ENCODE measurements around the gene ALKBH4.
"Not testable (repeated sequence)": the region's sequence is repeated elsewhere in the genome, so short reads cannot be mapped to it uniquely, and the experiment has no call there.

The ALKBH4 gene

DNA sequence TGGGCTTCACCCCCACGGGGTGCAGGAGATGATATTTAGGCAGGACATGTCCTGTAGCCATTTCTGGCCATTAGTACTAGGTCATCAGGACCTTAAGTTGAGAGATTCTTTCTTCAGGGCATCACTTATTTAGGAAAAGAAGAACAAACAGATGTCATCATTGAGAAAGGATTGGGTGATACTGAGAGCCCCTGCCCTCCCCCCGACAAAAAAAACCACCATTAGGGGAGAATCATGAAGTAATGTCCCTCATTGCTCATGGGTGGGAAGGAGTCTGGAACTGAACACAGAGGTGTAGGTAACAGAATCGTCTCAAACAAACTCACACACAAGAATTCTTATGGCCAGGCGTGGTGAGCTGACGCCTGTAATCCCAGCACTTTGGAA, 37.7 kb downstream of the ALKBH4 start:
- no peak for DNase-seq (ENCODE audit: low spot score)

- DNase-seq (ENCODE audit: low spot score): peak; percentile 86
These were observed 38.2 kb downstream of the ALKBH4 start for GRCh38 chr7:102426268-102427018.

DNA sequence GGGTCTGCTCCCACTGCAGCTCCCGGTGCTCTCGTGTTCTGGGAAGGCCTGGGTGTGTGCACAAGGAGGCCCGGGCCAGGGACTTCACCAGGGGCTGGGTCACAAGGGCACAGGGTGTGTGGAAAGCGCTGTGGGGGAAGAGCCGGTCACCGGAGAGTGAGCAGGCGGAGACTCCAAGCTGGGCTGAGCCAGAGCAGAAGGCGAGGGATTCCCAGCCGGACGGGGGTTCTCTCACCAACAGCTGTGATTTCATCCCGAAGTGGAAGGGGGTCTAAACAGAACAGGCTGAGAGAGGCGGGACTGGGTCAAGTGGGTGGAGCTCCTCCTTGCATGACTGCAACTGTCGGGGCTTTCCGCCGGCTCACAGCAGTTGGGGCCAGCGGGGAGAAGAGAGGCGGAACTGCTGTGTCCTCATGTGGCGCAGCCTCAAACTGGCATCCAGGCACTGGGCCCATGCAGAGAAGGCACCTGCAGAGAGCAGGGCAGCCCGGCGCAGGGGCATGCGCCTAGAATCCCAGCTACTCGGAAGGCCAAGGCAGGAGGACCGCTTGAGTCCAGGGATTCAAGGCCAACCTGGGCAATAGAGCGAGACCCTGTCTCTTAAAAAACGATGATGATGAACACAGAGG, 38.9 kb downstream of the ALKBH4 start:
- peak; percentile 91 for DNase-seq (ENCODE audit: low spot score)

DNA sequence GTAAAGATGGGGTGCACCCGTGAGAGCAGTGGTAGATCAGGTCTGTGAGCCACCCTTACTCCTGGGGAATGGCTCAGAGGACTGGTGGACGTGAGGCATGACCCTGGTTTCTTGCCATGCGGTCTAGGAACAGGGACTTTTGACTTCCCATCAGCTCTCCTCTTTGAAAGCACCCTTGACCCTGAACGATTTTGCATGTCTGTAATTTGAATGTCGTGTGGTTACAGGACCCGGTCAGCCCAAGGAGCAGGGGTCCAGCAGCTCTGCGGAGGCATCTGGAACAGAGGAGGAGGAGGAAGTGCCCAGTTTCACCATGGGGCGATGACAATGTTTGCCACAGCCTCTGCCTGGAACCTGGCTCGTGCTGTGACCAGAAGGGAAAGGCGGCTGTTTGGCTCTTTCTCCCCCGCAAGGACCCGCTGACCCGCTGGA, 39.9 kb downstream of the ALKBH4 start:
- no peak for DNase-seq (ENCODE audit: low spot score)

- no peak for DNase-seq (ENCODE audit: low spot score)
These were observed 40.5 kb downstream of the ALKBH4 start for GRCh38 chr7:102424129-102424551.

- DNase-seq (ENCODE audit: low spot score): no peak
These were observed 42.9 kb downstream of the ALKBH4 start for GRCh38 chr7:102421706-102422240.

GRCh38 chr7:102418592-102418991, 46.1 kb downstream of the ALKBH4 start:
- no peak for DNase-seq (ENCODE audit: low spot score)

DNA sequence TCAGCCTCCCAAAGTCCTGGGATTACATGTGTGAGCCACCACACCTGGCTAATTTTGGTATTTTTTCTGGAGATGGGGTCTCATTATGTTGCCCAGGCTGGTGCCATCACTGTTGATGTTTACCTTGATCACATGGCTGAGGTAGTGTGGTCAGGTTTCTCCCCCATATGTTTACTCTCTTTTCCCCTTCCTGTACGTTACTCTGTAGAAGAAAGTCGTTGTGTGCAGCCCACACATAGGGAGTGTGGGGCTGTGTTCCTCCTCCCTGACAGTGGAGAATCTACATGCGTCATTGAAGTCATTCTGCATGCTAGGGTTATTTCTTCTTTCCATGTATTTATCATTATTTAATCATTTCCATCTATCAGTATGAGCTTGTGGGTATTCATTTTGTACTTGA, 47.6 kb downstream of the ALKBH4 start:
- no peak for DNase-seq (ENCODE audit: low spot score)

DNA sequence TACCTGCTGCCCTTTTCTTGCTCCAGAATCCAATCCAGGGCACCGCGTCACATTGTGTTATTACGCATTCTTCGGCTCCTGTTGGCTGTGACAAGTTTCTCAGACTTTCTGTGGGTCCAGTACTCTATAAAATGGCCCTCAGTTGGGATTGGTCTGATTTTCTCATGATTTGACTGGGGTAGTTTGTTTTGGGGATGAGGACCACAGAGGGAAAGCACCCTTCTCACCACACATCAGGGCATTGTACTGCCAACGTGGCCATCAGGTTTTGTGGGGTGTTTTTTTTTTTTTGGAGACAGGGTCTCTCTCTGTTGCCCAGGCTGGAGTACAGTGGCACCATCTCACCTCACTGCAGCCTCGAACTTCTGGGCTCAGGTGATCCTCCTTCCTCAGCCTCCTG, 48.3 kb downstream of the ALKBH4 start:
- no peak for DNase-seq (ENCODE audit: low spot score)

DNA sequence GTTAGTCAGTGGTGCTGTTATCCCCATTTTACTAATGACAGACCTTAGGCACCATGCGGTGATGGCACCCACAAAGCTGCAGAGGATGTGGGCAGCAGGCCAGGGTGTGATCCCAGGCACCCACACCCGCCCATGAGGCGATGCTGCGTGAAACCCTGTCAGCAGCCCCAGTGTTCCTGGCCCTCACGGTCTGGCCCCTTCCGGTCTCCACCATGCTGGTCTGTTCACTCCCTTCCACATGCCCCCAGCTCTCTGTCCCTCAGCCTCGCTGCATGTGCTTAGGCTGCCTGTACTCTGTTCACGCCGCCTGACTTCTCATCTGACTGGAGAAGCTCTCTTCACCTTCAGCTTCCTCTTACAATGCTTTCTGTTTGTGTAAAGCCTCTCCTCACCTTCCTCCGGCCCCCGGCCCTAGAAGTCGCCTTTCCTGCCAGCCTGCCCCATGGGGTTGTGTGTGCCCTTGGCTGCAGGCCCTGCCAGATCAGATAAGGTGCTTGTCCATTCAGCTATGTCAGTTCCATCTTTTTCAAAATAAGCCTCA, 48.9 kb downstream of the ALKBH4 start:
- peak; percentile 84 for DNase-seq (ENCODE audit: low spot score)

DNA sequence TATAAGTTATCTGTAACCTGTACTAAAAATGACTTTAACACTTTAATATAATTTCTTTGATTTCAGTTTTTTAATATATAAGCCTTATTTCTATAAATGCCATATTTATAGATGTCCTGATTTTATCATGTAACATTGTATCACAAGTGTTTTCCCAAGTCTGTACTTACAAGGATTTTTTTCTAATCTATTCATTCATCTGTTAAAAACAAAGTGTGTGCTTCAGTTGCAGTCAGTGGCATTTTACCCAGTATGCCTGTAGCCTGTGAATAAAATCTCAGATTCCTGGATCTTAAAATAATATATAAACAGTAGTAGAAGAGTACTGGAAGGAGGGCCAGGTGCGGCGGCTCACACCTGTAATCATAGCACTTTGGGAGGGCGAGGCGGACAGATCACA, 51.1 kb downstream of the ALKBH4 start:
- no peak for DNase-seq (ENCODE audit: low spot score)

- no peak for DNase-seq (ENCODE audit: low spot score)
These were observed 51.6 kb downstream of the ALKBH4 start for GRCh38 chr7:102413091-102413490.

- DNase-seq (ENCODE audit: low spot score): no peak
These were observed 52.1 kb downstream of the ALKBH4 start for GRCh38 chr7:102412548-102412947.

- DNase-seq (ENCODE audit: low spot score): no peak
These were observed 53.7 kb downstream of the ALKBH4 start for GRCh38 chr7:102410918-102411317.

- no peak for DNase-seq (ENCODE audit: low spot score)
These were observed 54.5 kb downstream of the ALKBH4 start for GRCh38 chr7:102410123-102410522.

DNA sequence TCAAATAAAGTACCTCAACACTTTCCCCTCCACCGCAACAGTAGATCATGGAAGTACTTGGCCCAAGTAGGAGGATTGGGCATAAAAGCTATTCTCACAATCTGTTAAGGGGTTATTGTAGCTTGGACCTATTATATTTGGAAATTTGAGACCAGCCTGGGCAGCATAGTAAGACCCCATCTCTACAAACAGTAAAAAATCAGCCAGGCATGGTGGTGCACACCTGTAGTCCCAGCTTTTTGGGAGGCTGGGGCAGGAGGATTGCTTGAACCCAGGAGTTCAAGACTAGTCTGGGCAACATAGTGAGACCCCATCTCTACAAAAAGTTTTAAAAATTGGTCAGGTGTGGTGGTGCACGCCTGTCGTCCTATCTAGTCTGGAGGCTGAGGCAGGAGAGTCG, 55.3 kb downstream of the ALKBH4 start:
- DNase-seq (ENCODE audit: low spot score): no peak

- DNase-seq (ENCODE audit: low spot score): not testable (repeated sequence)
These were observed 56.1 kb downstream of the ALKBH4 start for GRCh38 chr7:102408530-102408929.

DNA sequence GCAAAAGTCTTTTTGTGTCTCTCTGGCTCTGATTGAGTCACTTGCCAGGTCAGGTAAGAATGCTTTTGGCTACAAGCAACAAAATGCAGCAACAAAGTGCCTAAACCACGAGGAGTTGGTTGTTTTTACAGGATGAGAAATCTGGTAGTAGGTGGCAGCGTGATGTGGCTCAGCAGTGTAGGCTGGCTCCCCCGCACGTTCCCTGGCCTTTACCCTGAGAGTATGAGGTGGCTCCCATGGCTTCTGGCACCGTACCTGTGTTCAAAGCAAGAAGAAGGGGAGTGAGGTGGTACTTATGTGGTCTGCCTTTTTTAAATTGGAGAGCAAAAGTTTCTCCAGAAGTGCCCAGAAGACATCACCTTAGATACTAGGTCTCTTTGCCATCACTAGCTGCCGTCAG, 56.8 kb downstream of the ALKBH4 start:
- DNase-seq (ENCODE audit: low spot score): no peak
